HG03196 (cell line): ENCODE data around the gene FBXW2.
"Not testable (repeated sequence)": the region's sequence is repeated elsewhere in the genome, so short reads cannot be mapped to it uniquely, and the experiment has no call there.

Experiments used
- ATAC-seq: cut with Tn5 transposase; IDR thresholded peaks from one replicate; pipeline ENCODE4 v1.9.1; 2021; ENCODE audit not compliant: unreplicated experiment

FBXW2 gene

DNA sequence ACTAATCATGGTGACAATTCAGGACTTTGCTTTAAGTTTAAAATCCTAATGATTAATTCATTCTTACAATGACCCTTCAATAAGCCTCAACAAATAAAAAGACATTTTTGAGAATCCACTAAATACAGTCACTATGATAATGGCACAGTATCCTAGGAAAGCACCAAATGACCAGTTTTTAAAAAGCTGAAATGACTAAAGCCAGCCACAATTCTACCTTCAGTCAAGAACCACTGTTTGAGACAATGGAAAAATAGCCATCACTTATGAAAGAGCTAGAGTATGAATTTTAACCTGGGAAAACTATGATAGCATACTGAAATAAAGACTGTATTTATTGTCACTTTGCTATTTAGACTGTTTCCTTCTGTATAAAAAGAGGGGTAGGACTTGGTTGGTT lies 14.0 kb downstream of the FBXW2 start:
- no peak for ATAC-seq

DNA sequence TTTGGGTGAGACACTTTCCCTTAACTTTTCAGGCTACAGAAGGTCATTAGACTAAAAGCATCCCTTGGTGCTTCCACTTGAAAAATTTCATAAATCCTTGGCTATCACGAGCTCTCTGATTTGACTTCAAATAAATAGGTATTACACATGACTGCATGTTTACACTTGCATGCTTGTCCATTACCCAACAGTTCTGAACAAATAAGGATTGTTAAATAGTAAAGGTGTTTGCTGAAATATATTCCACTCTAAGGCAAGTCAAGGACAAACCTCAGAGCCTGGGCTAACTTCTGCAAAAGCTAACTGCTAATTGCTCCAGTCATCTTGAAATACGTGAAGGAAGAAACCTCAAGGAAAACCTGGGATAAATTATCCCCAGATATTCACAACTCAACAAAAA lies 14.5 kb downstream of the FBXW2 start:
- no peak for ATAC-seq

DNA sequence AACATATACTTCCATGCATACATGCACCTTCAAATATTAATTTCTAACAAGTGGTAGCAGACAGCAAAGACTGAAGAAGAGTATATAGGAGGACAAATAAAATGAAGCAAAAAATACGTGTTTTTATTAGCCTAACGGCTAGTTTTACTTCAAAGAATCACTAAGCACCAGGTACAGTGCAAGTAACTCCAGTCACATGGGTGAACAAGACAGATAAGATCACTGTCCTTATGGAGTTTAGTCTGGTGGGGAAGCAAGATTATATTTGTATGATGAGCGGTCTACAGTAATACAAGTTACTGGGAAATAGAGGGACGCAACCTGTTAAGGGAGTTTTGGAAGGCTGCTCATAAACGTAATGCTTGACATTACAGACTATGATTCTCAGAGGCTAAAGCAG lies 16.0 kb downstream of the FBXW2 start:
- no peak for ATAC-seq

DNA sequence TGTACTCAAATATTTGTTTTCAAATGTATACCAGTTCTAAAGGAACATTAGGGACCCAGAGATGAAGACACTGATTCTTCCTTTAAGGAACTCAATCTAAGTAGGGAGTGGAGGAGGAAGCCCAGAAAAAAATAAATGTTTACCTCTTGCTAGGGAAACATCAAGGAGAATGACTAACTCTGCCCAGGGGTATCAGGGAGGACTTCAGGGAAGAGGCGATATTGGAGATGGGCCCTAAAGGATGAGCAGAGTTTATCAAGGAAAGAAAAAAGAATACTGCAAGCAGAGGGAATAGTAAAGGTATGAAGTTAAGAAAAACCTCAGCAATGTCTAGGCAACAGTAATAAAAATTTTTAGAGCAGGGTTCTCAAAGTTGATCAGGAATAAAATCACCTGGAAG lies 16.4 kb downstream of the FBXW2 start:
- no peak for ATAC-seq

DNA sequence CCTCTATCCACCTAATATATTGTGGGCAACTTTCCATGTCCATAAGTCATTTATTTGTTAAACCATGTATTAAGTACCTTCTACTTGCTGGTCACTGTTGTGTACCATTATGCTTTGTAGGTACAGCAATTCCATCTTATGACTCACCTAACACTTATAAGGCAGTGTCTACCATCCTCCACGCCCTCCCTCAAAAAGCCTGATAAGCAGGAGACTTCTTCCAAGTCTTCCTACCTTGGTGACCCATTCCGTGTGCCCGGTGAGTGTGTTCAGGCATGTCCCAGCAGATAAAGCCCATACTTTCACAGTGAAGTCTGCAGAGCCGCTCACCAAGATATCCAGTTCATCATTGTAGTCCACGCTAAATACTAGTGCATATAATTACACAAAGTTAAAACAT lies 17.4 kb downstream of the FBXW2 start:
- ATAC-seq = no peak

DNA sequence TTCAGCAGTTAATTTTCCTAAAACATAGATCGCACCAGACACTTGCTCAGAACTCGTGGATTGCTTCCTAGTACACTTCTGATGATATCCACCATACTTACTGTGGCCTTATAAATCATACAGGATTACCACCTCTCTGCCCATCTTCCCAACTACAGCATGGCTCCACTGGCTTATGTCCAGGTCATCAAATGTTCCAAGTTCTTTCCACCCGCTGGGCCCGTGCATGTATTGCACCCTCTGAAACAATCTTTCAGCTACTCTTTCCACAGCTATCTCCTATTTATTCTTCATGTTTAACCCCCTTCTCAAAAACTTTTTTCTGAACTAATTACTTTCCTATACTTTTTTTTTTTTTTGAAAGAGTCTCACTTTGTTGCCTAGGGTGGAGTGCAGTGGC lies 18.5 kb downstream of the FBXW2 start:
- no peak for ATAC-seq

DNA sequence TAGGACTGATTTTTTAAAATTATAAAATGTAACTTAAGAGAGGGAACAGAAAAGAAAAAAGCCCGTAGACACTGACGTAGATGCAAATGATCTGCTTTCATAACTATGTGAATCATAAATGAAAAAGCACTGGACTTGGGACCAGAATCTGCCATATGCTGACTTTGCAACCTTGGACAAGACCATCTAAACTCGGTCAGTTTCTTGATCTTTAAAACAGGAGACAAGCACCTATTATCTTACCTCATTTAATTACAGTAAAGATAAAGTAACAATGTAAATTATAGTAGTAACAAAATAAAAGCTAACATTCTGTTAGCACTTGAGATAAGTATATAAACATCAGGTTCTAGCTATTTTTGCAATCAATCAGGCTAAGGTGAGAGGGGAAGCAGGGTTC lies 20.0 kb downstream of the FBXW2 start:
- ATAC-seq = no peak

DNA sequence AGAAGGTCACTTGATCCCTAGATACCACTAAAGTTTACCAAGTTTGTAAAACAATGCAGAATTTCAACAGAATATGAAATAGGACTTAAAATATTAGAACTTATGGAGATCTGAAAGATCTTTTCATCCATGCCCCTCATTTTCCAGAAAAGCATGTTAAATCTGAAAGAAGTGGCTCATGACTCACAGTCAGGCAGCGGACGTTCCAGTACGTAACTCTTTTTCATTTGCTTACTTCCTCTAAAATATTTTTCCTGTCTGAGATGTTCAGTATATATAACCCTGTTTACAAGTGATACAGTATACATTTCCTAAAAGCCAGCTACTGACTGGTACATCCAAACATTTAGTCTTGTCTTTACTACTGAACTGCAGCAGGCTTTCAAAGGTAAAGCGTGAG lies 22.3 kb downstream of the FBXW2 start:
- no peak for ATAC-seq

DNA sequence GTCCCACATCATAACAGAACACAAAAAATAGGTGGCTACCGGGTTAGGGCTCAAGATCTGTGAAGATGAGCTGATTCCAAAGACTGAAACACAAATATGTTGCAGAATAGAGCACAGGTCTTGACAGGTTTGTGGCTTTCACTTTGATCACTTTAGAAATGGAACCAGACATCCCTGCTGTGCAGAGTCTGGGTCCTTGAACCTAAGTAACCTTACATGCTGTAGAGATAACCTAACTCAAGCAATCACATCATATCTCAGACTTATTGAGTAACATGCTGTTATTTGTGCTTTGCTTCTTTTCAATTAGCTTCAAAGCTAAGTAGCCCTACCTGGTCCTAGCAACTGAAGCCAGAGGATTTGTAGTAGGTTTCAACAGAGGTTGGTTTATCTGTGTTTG lies 24.3 kb downstream of the FBXW2 start:
- ATAC-seq = no peak

DNA sequence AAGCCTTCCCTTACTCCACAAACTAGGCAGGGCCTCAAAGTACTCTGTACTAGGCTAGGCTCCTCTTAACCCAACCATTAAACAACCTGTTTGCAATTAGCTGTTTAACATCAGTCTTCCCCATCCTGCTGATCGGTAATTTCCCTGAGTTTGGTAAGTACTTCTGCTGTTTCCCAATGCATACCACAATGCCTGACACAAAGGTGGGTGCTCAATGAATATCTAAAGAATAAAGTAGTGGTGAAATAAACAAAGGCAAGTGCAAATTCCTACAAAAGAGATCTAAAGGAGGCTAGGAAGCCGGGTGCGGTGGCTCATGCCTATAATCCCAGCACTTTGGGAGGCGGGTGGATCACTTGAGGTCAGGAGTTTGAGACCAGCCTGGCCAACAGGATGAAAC lies 25.0 kb downstream of the FBXW2 start:
- ATAC-seq = no peak

DNA sequence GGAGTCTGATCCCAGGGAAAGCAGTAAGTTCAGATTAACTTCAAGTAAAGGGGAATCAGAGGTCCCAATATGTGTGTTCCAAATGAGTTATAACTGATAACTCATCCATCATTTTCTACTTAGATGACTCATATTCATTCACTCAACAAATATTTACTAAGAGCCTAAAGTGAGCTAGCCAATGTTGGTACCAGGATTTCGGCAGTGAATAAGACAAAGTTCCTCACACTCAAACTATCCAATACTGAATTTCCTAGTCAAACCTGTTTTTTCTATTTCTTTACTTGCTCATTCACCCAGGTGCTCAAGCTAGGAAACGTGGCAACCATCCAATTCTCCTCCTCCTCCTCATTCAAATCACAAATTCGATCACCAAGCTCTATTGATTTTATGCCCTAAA lies 25.8 kb downstream of the FBXW2 start:
- ATAC-seq = no peak

DNA sequence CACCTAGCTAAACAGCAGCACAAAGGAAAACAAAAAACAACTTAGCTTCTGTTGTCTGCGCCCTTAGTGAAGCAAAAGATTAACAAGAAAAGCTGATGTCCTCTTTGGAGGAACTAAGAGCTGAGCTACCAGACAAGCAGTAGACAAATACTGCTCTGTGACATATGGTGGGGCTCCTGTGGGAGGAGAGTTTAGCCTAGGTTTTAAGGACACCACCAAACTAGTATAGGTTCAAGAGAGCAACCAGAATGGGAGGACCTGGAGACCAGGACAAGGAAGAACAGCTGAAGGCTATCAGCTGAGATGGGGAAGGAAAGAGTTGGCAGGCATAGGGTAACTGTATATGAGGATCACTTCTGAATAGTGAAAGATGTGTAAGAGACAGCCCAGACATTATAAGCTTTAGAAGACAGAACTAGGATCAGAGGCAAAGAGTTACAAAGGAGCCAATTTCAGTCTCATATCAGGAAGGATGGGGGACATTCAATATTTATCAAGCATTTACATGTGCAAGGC lies 27.2 kb downstream of the FBXW2 start:
- no peak for ATAC-seq

DNA sequence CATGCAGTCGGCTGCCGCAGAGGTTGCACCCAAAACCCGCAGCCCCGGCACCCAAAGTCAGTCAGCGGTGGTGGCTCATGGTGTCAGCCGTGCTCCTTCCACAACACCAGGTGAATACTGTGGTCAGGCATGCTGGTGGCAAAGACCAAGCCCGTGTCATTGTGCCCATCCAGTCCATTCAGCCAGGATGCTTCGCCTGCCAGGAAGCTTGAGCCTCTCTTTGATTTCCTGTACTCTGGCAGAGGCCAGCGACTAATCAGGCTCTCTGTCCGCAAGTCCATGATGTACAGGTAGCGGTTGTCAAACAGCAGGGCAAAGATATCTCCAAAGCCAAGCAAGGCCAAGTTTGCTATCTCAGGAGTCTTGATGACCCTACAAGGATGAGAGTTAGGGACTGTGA lies 28.7 kb downstream of the FBXW2 start:
- ATAC-seq = no peak

DNA sequence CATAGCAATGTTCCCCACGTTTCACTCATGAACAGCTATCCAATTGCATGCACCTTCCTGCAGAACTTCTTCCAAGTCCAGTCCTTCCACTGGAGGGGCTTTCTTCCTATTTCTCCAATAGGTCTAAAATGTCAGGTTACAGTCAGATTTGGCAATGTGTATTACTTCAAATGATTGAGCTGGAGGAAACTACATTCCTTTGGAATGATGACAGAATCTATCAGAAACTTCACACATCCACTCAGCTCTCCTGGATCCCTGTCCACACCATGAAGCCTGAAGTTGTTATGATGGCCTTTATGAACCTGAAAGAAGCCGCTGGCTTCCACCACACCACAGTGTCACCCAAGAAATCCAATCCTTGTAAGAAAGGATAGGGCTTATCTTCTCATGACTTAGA lies 32.2 kb downstream of the FBXW2 start:
- no peak for ATAC-seq

DNA sequence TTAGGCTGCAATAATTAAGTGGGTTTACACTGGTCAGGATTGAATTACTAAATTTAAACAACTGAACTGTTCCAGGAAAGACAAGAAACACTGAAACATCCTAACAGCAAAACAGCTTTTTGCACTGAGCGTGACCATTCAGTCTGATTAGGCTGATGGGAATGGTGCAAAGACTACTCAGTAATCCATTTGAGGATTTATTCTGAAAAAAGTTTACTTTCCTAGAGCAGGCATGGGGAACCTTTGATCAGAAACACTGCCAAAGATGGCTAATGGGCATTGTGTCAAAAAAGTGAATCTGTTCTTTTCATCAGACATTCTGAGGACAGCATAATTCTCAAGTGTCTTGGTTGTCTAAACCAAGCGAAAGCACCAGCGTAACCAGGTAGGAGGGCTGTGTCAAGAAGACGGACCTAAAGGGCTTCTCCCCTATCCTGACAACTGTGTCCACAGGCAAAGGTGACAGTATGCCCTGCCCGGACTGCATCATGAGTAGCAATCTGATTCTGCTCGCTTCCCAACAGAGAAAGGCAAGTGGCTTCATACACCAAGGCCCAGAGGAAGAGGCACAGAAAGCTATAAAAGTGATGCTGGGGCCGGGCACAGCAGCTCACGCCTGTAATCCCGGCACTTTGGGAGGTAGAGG lies 33.3 kb downstream of the FBXW2 start:
- ATAC-seq = no peak

DNA sequence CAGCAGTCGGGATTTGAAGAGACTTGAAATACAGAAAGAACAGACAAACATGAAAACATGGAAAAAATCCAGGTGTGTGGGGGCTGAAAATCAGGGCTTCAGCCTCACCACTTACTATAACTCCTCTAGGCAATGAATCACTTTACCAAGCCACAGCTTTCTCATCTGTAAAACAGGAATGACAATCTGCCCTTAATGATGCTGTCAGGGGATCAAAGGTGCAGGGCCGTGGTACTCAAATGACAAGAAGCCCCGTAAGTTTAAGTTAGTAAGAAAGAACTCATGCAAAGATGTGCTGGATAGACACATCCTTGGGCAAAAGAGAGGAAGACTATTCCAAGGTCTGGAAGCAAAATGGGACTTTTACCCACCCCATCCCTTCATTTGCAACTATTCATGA lies 34.7 kb downstream of the FBXW2 start:
- ATAC-seq = no peak

DNA sequence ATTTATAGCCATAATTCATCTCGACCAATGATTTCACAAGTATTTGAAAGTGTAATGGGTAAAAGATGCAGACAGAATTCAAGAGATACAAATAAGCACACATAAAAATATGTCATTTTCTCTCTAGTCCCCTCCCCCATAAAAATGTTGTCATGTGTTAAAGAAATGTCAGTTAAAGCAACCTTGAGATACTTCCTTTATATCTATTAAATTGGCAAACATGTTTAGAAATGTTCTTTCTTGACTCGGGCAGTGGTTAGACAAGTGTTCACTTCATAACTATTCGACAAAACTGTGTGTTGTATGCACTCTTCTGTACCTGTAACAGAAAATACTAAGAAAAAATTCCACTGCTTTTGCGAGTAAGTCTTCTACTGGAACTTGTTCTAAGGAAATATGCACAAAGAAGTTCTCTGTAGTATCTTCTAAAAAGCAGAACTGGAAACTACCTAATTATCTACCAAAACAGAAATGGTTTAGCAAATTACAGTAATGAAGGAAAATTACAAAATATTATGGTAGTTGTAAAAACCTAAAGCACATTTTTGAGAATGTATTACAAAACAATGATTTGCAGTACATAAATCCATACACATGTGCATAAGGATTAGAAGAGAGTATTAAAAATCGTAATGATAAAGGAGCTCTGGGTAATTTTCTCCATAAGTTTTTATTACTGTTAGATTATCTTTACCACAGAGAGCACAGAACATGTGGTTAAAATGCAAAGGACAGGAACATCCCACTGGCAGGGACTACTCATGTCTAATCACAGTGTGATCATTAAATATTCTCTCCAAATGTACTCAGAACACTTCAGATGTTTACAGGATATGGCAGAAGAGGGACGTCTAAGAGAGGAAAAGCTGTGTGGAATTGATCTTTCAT lies 35.9 kb downstream of the FBXW2 start:
- ATAC-seq = no peak

DNA sequence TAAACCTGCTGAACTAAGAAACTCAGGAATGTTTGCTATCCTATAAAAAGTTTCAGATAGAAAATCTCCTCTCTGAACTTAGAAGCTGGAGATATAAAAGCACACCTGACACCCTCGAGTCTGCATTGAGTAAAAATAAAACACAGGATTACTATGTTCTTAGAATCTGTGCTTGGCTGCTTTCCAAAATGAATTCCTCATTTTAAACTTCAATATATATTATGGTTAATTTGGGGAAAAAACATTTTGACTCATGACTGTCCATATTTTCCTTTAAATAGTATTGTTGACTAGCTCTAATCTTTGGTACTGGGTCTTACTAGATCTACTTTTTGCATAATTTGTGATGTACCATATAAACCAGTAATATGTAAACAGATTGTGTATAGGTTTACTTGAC lies 36.7 kb downstream of the FBXW2 start:
- ATAC-seq = no peak

DNA sequence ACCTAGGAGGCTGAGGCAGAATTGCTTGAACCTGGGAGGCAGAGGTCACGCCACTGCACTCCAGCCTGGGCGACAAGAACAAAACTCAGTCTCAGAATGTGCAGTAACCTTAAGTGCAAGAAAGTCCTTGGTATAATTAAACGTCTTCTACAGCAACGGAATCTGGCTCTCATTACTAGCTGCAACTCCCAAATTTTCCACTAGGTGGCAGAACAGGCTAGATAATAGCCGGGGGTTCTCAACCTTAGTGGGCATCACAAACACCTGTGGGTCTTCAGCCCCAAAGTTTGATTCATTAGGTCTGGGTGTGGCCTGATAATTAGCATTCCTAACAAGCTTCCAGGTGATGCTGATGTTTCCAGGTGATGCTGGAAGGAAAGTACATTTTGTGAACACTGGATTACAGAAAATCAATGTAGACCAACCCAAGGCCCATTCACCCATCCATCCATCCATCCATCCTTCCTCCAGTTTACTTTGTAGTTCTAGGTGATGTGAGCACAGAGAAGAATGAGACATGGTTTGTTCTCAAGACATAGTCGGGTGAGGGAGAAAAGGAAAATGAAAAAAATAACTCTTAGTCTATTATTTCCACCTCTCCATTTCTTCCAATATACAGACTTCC lies 37.3 kb downstream of the FBXW2 start:
- ATAC-seq = peak; percentile 60

DNA sequence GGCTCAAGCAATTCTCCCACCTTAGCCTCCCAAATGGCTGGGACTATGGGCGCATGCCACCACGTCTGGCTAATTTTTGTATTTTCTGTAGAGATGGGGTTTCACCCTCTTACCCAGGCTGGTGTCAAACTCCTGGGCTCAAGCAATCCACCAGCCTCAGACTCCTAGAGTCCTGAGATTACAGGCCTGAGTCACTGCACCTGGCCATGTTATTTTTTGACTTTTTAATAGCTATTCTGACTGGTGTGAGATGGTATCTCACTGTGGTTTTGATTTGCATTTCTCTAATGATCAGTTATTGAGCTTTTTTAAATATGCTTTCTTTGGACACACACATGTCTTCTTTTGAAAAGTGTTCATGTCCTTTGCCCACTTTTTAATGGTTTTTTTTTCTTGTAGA lies 38.2 kb downstream of the FBXW2 start:
- no peak for ATAC-seq

DNA sequence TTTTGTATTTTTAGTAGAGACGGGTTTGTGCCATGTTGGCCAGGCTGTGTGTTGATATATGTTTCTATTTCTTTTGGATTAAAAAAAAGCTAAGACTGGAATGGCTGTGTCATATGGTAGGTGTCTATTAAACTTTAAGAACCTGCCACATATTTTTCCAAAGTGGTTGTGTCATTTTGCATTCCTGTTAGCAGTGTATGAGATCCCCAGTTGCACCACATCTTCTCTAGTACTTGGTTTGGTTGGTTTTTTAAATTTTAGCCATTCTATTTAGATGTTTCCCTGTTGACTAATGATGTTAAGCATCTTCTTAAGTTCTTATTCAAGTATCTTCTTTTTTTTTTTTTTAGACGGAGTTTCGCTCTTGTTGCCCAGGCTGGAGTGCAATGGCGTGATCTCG lies 42.8 kb downstream of the FBXW2 start:
- ATAC-seq = no peak

DNA sequence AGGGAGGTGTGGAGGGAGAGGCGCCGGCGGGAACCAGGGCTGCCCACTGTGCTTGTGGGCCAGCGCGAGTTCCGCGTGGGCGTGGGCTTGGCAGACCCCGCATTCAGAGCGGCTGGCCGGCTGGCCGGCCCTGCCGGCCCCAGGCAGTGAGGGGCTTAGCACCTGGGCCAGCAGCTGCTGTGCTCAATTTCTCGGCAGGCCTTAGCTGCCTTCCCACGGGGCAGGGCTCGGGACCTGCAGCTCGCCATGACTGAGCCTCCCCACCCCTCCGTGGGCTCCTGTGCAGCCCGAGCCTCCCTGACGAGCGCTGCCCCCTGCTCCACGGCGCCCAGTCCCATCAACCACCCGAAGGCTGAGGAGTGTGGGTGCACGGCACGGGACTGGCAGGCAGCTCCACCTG lies 46.9 kb downstream of the FBXW2 start:
- ATAC-seq = not testable (repeated sequence)
